Stimulated activated naive CD4-positive, alpha-beta T cell (primary cell): ENCODE results near the gene PPP1R11.
"Not testable (repeated sequence)": the region's sequence is repeated elsewhere in the genome, so short reads cannot be mapped to it uniquely, and the experiment has no call there.

Experiments
- DNase-seq, 6 experiments: peaks; one replicate each; lab custom pipeline; 2025; lab: John Stamatoyannopoulos, UW

Gene PPP1R11

GRCh38 chr6:30097902-30098768, 31.1 kb downstream of the PPP1R11 start:
- peak in 2 of 6 experiments; percentile 26 to 31 for DNase-seq

- no peak for DNase-seq
Observed at GRCh38 chr6:30100154-30100553, 33.2 kb downstream of the PPP1R11 start.

- DNase-seq: peak in 4 of 6 experiments; percentile 9 to 29 (median 20)
Observed at GRCh38 chr6:30100585-30101443, 33.8 kb downstream of the PPP1R11 start.

- DNase-seq: peak in 5 of 6 experiments; percentile 22 to 72 (median 42)
Observed at GRCh38 chr6:30101444-30102413, 34.7 kb downstream of the PPP1R11 start.

- peak in 2 of 6 experiments; percentile 12 to 43 for DNase-seq
Observed at GRCh38 chr6:30102414-30102969, 35.5 kb downstream of the PPP1R11 start.

GRCh38 chr6:30102970-30103871, 36.2 kb downstream of the PPP1R11 start:
- DNase-seq: peak; percentile 68 to 87 (median 76)

GRCh38 chr6:30103872-30104179, 36.8 kb downstream of the PPP1R11 start:
- no peak for DNase-seq

- no peak for DNase-seq
Observed at GRCh38 chr6:30104661-30105060, 37.7 kb downstream of the PPP1R11 start.

GRCh38 chr6:30111266-30111856, 44.4 kb downstream of the PPP1R11 start:
- no peak for DNase-seq

GRCh38 chr6:30112402-30112994, 45.5 kb downstream of the PPP1R11 start:
- no peak for DNase-seq

GRCh38 chr6:30113003-30113759, 46.2 kb downstream of the PPP1R11 start, which contains the start of gene TRIM31:
TRIM31 (minus strand) TSS chr6:30113090; CDS start chr6:30112805, 285 bp downstream.
- DNase-seq: no peak

GRCh38 chr6:30113841-30114240, 46.8 kb downstream of the PPP1R11 start:
- DNase-seq: no peak

- DNase-seq: no peak
Observed at GRCh38 chr6:30116724-30117123, 49.7 kb downstream of the PPP1R11 start.

- DNase-seq: not testable (repeated sequence)
Observed at GRCh38 chr6:30118691-30119090, 51.7 kb downstream of the PPP1R11 start.
